Gastrocnemius medialis (tissue), 4 donors: ENCODE results near the gene MMEL1. TPM values are rescaled to one million over a fixed set of nuclear protein-coding genes. Genes with fewer than 3 reads are reported as not detected.

Experiments
- total RNA-seq, 4 donors: library from RNA; depleted of rRNA; stranded (reverse); fragments of >200 nt; gene quantifications; one replicate each; pipeline versions ENCODE4 v1.1.0 to v1.2.3, GENCODE V29; 2016

Gene MMEL1
- total RNA-seq, 4 donors from 2014 or later, result not detected

Other genes with a start within 250 kb of the MMEL1 start
- 1 to 10 TPM; 1.9 to 4.7 (median 3.5) TPM for gene MORN1, start 241.5 kb downstream of the MMEL1 start, total RNA-seq
- 10 to 100 TPM; 51.1 to 60.5 (median 55.4) TPM for gene RER1, start 241.2 kb downstream of the MMEL1 start, total RNA-seq
- gene PEX10, start 220.5 kb downstream of the MMEL1 start, total RNA-seq, result 10 to 100 TPM; 19.2 to 25.7 (median 22.6) TPM
- gene PLCH2, start 156.7 kb downstream of the MMEL1 start, total RNA-seq, result not detected
- 10 to 100 TPM; 27.5 to 54.2 (median 38.5) TPM for gene PANK4, start 106.4 kb downstream of the MMEL1 start, total RNA-seq
- gene HES5, start 102.8 kb downstream of the MMEL1 start, total RNA-seq, result under 1 TPM in 1 of 4 donors, not detected in 3; 0.49 TPM
- 10 to 100 TPM in 1 of 4 donors, 1 to 10 TPM in 3; 3.4 to 11.5 (median 5.0) TPM for gene TNFRSF14, start 76.6 kb downstream of the MMEL1 start, total RNA-seq
- gene PRXL2B, start 46.2 kb downstream of the MMEL1 start, total RNA-seq, result 1 to 10 TPM in 2 of 4 donors, under 1 TPM in 2; 0.52 to 2.7 (median 1.1) TPM
- gene TTC34, start 168.7 kb upstream of the MMEL1 start, total RNA-seq, result not detected